ENCODE results near the gene MIEF1.

The MIEF1 gene

DNA sequence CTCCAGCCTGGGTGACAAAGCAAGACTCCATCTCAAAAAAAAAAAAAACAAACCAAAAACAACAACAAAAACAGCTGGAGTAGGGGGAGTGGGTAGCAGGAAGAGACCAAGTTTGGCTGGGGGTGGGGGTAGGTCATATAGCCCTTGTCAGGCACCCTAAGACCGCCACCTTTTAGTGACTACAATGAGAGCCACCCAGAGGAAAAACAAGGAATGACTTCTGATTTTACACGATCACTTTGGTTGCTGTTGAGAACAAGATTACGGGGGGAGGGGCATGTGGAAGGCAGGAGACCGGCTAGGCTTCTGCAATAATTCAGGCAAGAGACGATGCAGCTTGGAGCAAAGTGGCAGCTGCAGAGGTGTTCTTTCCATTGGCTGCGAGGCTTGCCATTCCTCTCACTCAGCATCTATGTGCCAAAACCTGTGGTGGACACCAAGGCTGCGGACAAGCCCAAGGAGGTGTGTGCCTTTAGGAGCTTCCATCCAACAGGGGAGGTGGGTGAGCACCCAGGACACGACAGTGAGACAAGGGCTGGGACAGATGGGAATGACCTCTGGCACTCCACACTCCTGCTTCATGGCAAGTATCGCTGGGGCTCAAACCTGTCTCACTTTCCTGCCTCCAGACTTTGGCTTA lies 28.7 kb downstream of the MIEF1 start:
- Histone ChIP-seq H3K4me3 (ENCODE audit: low read depth, low read length) (no peak overlapping the region; the same call in 1 of the 2 replicates), H3K27me3 (no peaks in the 10 kb centered on the region), H3K36me3 (peaks cover 29% of the 10 kb centered on the region), H3K4me1 (peaks cover 28% of the 10 kb centered on the region), H3K9me3 (no peaks in the 10 kb centered on the region)
- TF ChIP-seq, protein P1, sequence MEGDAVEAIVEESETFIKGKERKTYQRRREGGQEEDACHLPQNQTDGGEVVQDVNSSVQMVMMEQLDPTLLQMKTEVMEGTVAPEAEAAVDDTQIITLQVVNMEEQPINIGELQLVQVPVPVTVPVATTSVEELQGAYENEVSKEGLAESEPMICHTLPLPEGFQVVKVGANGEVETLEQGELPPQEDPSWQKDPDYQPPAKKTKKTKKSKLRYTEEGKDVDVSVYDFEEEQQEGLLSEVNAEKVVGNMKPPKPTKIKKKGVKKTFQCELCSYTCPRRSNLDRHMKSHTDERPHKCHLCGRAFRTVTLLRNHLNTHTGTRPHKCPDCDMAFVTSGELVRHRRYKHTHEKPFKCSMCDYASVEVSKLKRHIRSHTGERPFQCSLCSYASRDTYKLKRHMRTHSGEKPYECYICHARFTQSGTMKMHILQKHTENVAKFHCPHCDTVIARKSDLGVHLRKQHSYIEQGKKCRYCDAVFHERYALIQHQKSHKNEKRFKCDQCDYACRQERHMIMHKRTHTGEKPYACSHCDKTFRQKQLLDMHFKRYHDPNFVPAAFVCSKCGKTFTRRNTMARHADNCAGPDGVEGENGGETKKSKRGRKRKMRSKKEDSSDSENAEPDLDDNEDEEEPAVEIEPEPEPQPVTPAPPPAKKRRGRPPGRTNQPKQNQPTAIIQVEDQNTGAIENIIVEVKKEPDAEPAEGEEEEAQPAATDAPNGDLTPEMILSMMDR (IDR thresholded peaks at IDR 0.05; ENCODE audit: low read depth, low read length) = peak; percentile 52
- DNase-seq = peak; percentile 67

DNA sequence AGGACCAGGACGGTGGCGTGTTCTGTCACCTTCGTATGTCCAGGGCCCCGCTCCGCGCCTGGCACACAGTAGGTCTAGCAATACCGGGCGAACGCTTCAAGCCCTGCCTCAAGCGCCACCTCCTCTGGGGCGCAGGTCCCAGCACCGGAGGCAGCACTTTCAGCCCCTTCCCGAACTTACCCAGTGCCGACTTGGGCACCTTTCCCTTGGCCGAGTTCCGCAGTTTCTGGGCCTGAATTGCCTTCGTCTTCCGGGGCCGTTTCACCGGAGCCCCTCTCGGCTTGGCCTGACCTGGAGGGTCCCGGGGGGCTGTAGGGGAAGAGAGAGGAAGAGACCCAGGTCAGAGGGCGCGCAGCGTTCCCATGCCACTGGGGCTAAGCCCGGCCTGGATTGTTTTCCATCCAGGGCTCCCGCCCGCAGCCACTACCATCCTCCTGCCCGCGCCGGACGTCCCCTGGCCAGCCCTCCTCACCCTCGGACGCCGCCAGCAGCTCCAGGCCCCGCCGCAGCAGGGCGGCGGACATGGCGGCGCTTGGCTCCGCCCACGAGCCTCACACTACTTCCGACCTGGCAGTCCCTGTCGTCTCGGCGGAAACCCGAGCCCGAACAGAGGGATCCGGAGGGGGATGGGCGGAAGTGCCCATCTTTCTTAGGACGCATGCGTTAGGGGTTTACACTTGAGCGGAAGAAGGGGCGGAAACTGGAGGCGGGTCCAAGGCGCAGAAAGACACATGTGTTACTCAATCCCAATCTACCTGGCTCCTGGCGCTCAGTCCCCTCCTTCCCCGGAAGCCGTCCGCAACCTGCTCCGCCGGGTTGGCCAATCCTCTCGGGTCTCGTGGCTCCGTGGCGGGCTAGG lies 30.4 kb downstream of the MIEF1 start, which contains the start of gene RPS19BP1:
Gene RPS19BP1, minus strand, starts transcription at position 534 of the 859 bp plus-strand sequence. Its CDS starts 10 bp downstream, at position 524.
- peak within 1 kb of the TSS; percentile 98 for H3K4me3 ChIP-seq (ENCODE audit: low read depth, low read length)
- peaks cover 23% of the 10 kb centered on the region for H3K4me1 ChIP-seq
- no peaks in the 10 kb centered on the region for H3K27me3 ChIP-seq
- peak; percentile 99 for DNase-seq
- no peaks in the 10 kb centered on the region for H3K9me3 ChIP-seq
- peaks cover 26% of the 10 kb centered on the region for H3K36me3 ChIP-seq
- TF ChIP-seq, protein P1 (IDR thresholded peaks at IDR 0.05; ENCODE audit: low read depth, low read length) = no peak

DNA sequence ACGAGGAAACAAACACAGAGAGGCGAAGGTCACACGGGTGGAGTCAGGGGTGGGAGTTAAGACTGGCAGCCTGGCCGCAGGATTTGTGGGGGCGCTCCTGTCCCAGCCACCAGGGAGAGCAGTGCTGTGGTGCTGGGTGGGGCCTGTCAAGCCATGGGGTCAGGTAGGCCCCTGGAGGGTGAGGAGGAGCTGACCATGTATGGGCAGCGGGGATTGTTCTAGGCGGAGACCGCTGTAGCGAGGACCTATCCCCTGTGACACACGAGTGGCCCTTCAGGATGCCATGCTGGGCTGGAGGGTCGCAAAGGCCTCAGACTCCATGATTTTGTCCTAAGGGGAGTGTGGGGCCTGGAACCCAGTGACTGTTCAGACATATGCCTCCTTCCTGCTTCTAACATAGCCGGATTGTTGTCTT lies 32.0 kb downstream of the MIEF1 start:
- TF ChIP-seq, protein P1 (IDR thresholded peaks at IDR 0.05; ENCODE audit: low read depth, low read length) = no peak
- Histone ChIP-seq H3K4me1 (peaks cover 8% of the 10 kb centered on the region), H3K36me3 (peaks cover 15% of the 10 kb centered on the region), H3K9me3 (no peaks in the 10 kb centered on the region), H3K27me3 (no peaks in the 10 kb centered on the region), H3K4me3 (ENCODE audit: low read depth, low read length) (no peak overlapping the region)
- DNase-seq = no peak

DNA sequence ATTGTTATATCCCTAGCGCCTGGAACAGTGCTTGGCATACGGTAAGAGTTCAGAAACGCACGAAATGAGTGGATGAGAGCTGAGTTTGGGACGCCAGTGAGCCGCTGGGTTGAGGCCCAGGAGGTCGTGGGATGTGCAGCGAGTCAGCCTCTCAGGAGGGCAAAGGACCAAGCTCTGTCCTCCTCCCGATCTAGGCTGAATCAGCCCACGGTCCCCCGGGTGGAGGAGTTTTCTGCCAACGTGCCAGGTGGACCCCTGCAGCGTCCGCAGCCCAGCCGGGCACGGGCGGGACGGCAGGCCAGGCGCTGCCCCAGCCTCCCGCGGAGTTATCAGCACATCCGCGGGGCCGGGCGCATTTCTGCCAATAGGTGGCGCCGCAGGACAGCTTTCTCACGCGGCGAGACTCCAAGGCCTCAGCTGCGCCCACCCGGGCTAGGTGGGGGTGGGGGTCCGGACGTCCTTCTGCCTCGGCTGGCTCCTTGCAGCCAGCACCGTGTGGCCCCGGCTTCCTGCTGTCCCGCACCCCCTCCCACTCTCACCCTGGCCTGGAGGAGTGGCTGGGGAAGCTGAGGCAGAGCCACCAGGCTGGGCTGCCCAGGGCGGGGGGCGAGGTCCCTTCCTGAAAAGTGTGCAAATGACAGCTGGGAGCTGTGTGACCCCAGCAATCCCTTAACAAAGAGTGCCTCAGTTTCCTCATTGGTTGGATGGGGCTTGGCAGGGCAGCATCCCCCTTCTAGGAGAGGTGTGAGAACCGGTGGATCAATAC lies 32.7 kb downstream of the MIEF1 start:
- H3K36me3 ChIP-seq = peaks cover 9% of the 10 kb centered on the region
- TF ChIP-seq, protein P1 (IDR thresholded peaks at IDR 0.05; ENCODE audit: low read depth, low read length) = peak; percentile 81
- peak; percentile 93 for DNase-seq
- H3K9me3 ChIP-seq = no peaks in the 10 kb centered on the region
- peak overlapping the region; percentile 25 for H3K4me3 ChIP-seq (ENCODE audit: low read depth, low read length)
- H3K27me3 ChIP-seq = no peaks in the 10 kb centered on the region
- peaks cover 8% of the 10 kb centered on the region for H3K4me1 ChIP-seq

DNA sequence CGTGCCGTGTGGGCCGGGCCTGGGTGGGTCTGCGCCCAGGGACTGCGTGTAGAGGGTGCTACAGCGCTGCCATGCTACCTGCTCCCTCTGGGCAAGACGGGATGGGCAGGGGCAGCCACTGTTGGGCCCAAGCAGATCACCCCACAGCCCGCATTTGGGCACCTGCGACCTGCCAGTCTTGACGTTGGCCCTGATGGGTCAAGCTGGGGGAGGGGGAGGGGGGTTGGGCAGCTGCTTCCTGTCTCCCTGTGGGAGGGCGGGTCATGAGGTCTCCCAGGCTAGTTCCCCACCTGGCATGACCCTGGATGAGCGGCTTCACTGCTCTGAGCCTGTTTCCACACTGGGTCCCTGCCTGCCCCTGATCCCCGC lies 33.3 kb downstream of the MIEF1 start:
- Histone ChIP-seq H3K9me3 (no peaks in the 10 kb centered on the region), H3K36me3 (peaks cover 4% of the 10 kb centered on the region), H3K27me3 (no peaks in the 10 kb centered on the region), H3K4me3 (ENCODE audit: low read depth, low read length) (no peak overlapping the region), H3K4me1 (peaks cover 8% of the 10 kb centered on the region)
- TF ChIP-seq, protein P1 (IDR thresholded peaks at IDR 0.05; ENCODE audit: low read depth, low read length) = no peak
- DNase-seq = no peak
